HG03064 (cell line): ENCODE results near the gene COMT.

ENCODE experiments used
- ATAC-seq: cut with Tn5 transposase; IDR thresholded peaks from one replicate; pipeline ENCODE4 v1.9.1; 2021; ENCODE audit warnings: low read depth; ENCODE audit not compliant: unreplicated experiment

Gene COMT

GRCh38 chr22:19941365-19942082 lies at the start of gene COMT, which contains the start of gene TXNRD2:
Gene COMT (plus strand): TSS chr22:19941772. CDS start chr22:19962527, 20,755 bp downstream.
Gene TXNRD2 (minus strand): TSS chr22:19941818. CDS start chr22:19941803, 15 bp downstream.
- ATAC-seq = no peak

GRCh38 chr22:19892257-19892879 lies 49.2 kb upstream of the COMT start:
- ATAC-seq = no peak

- no peak for ATAC-seq
These were observed 48.6 kb upstream of the COMT start for GRCh38 chr22:19892925-19893324.

- ATAC-seq = no peak
These were observed 48.2 kb upstream of the COMT start for GRCh38 chr22:19893363-19893762.

- no peak for ATAC-seq
These were observed 46.3 kb upstream of the COMT start for GRCh38 chr22:19895160-19895849.

- no peak for ATAC-seq
These were observed 44.8 kb upstream of the COMT start for GRCh38 chr22:19896665-19897355.

- no peak for ATAC-seq
These were observed 43.8 kb upstream of the COMT start for GRCh38 chr22:19897726-19898125.

GRCh38 chr22:19898145-19898544 lies 43.4 kb upstream of the COMT start:
- ATAC-seq = no peak

GRCh38 chr22:19898831-19899567 lies 42.6 kb upstream of the COMT start:
- no peak for ATAC-seq

GRCh38 chr22:19900707-19901436 lies 40.7 kb upstream of the COMT start:
- ATAC-seq = no peak

GRCh38 chr22:19901577-19902244 lies 39.9 kb upstream of the COMT start:
- no peak for ATAC-seq

- ATAC-seq = no peak
These were observed 39.3 kb upstream of the COMT start for GRCh38 chr22:19902245-19902715.

- ATAC-seq = no peak
These were observed 38.5 kb upstream of the COMT start for GRCh38 chr22:19903031-19903430.

- ATAC-seq = no peak
These were observed 38.1 kb upstream of the COMT start for GRCh38 chr22:19903513-19903912.

GRCh38 chr22:19904174-19904856 lies 37.3 kb upstream of the COMT start:
- ATAC-seq = no peak

GRCh38 chr22:19904935-19905334 lies 36.6 kb upstream of the COMT start:
- no peak for ATAC-seq

- ATAC-seq = no peak
These were observed 36.0 kb upstream of the COMT start for GRCh38 chr22:19905347-19906276.
